ENCODE measurements around the gene IFI6.

Gene IFI6

GRCh38 chr1:27618341-27619082 is 53.5 kb downstream of the IFI6 start:
- H3K36me3 Mint-ChIP-seq: no peaks in the 10 kb centered on the region
- peak overlapping the region; percentile 15 for H3K4me3 Mint-ChIP-seq
- no peaks in the 10 kb centered on the region for H3K9me3 Mint-ChIP-seq (ENCODE audit: low read depth)
- peaks cover 58% of the 10 kb centered on the region for H3K4me1 Mint-ChIP-seq (ENCODE audit: low read depth)
- H3K27ac Mint-ChIP-seq: peak overlapping the region; percentile 80
- no peaks in the 10 kb centered on the region for H3K27me3 Mint-ChIP-seq

DNA sequence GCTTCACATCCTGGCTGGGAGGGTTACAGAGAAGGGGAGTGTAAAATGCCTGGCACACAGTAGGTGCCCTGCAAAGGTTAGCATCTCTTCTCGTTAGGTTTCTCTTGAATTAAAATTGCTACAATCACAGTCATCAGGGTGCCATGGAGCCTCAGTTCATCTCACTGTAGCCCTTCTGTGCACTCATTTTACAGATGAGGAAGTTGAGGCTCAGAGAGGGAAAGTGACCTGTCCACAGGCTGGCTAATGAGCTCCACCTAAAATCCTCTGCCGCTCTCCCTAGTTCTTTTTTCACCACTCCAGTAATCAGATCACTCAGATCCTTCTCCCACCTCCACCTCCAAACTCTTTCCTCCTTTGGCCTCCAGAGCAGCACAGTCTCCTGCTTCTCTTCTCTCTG is 54.6 kb downstream of the IFI6 start:
- peak overlapping the region; percentile 80 for H3K27ac Mint-ChIP-seq
- peaks cover 64% of the 10 kb centered on the region for H3K4me1 Mint-ChIP-seq (ENCODE audit: low read depth)
- peak overlapping the region; percentile 7 for H3K4me3 Mint-ChIP-seq
- H3K9me3 Mint-ChIP-seq (ENCODE audit: low read depth): no peaks in the 10 kb centered on the region
- no peaks in the 10 kb centered on the region for H3K36me3 Mint-ChIP-seq
- no peaks in the 10 kb centered on the region for H3K27me3 Mint-ChIP-seq

GRCh38 chr1:27616441-27616840 is 55.6 kb downstream of the IFI6 start:
- no peaks in the 10 kb centered on the region for H3K9me3 Mint-ChIP-seq (ENCODE audit: low read depth)
- no peaks in the 10 kb centered on the region for H3K27me3 Mint-ChIP-seq
- H3K4me3 Mint-ChIP-seq: no peak overlapping the region
- peaks cover 69% of the 10 kb centered on the region for H3K4me1 Mint-ChIP-seq (ENCODE audit: low read depth)
- peak overlapping the region; percentile 46 for H3K27ac Mint-ChIP-seq
- no peaks in the 10 kb centered on the region for H3K36me3 Mint-ChIP-seq

Data from activated naive CD8-positive, alpha-beta T cell (primary cell).